ENCODE data around the gene C1orf146. TPM values are rescaled to one million over a fixed set of nuclear protein-coding genes. Genes with fewer than 3 reads are reported as not detected.
"Not testable (repeated sequence)": the region's sequence is repeated elsewhere in the genome, so short reads cannot be mapped to it uniquely, and the experiment has no call there.

Gene C1orf146
- total and polyA plus RNA-seq, 2 donors (not counting 1 experiment from before 2014, with no cell fraction given): not detected

- H3K4me2 ChIP-seq (replicated peaks; ENCODE audit: low read depth, low read length, poor library complexity, severe bottlenecking); H2AFZ ChIP-seq (ENCODE audit: insufficient read depth, low read depth, low read length, poor library complexity, severe bottlenecking); intact Hi-C loops (cut with micrococcal nuclease); H3K27ac ChIP-seq (ENCODE audit: low read length in 2 of 2); DNase-seq; H3K4me3 ChIP-seq (ENCODE audit: control extremely low read depth in 1 of 5, extremely low read depth in 1 of 5, insufficient read depth in 1 of 5, low read depth in 2 of 5, low read length in 4 of 5); H3K27me3 Mint-ChIP-seq; H3K9me3 Mint-ChIP-seq (ENCODE audit: insufficient read depth); H4K20me1 ChIP-seq (ENCODE audit: control insufficient read depth, insufficient read depth, low read length, poor library complexity, severe bottlenecking); H3K27me3 ChIP-seq (replicated peaks in 1 of 4; ENCODE audit: control extremely low read depth in 1 of 4, control insufficient read depth in 3 of 4, insufficient read depth in 4 of 4, low read length in 3 of 4); H3K4me1 ChIP-seq (ENCODE audit: control insufficient read depth in 2 of 2, insufficient read depth in 2 of 2, low read length in 2 of 2); H3K79me2 ChIP-seq (ENCODE audit: control insufficient read depth, insufficient read depth, low read length); H3K4me1 Mint-ChIP-seq; H3K4me3 Mint-ChIP-seq; POLR2A ChIA-PET; H3K9me3 ChIP-seq (ENCODE audit: control extremely low read depth in 1 of 3, control insufficient read depth in 2 of 3, insufficient read depth in 1 of 3, low read length in 2 of 3); H3K27ac Mint-ChIP-seq; CTCF ChIA-PET; H3K9ac ChIP-seq (ENCODE audit: low read length); ATAC-seq (ENCODE audit: low read depth): not testable (repeated sequence)
- WGBS (ENCODE audit: insufficient coverage): 100% methylated on average over 2 of the region's 2 CpGs
- peaks cover 0 to 25% of the 10 kb centered on the region in 2 experiments for H3K36me3 ChIP-seq (replicated peaks in 1 of 2; ENCODE audit: control extremely low read depth in 1 of 2, control insufficient read depth in 1 of 2, extremely low read depth in 1 of 2, insufficient read depth in 2 of 2, low read length in 1 of 2)
Observed at GRCh38 chr1:92281411-92281810, 63.7 kb downstream of the C1orf146 start.

DNA sequence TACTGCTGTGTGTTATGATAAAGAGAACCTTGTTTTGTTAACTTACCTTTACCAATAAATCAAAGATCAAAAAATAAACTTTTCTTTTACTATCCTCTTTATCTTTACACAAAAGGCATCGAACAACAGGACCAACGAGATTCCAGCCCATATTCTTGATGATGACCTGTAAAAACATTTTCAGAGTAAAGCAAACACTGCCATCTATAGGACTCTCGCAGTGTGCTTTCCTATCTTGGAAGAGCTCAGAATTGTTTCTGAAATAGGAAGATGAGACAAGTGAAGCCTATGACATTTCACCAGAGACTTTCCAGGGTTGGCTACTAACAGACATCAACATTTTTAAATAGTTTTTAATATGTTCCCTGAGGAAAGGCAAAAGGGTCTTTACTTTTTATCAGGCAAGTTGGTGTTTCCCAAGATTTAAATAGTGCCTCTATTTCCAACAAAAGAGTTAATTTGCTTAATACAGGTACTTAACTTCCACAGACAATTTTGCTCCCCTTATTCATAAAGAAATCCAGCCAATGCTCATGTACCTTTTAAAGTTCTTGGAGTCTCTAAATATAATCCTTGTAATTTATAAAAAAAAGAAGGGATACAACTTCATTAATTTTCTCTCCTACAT lies 73.8 kb downstream of the C1orf146 start:
- Histone ChIP-seq H3K79me2 (ENCODE audit: control insufficient read depth, insufficient read depth, low read length) (peaks cover 7% of the 10 kb centered on the region), H3K4me1 (ENCODE audit: control insufficient read depth in 2 of 2, insufficient read depth in 2 of 2, low read length in 2 of 2) (no peaks in the 10 kb centered on the region), H3K4me3 (ENCODE audit: control extremely low read depth in 1 of 5, extremely low read depth in 1 of 5, insufficient read depth in 1 of 5, low read depth in 2 of 5, low read length in 4 of 5) (no peak overlapping the region), H3K27me3 (replicated peaks in 1 of 4; ENCODE audit: control extremely low read depth in 1 of 4, control insufficient read depth in 3 of 4, insufficient read depth in 4 of 4, low read length in 3 of 4) (no peaks in the 10 kb centered on the region), H3K27ac (ENCODE audit: low read length in 2 of 2) (no peak overlapping the region), H3K4me2 (replicated peaks; ENCODE audit: low read depth, low read length, poor library complexity, severe bottlenecking) (no peak overlapping the region), H3K36me3 (replicated peaks in 1 of 2; ENCODE audit: control extremely low read depth in 1 of 2, control insufficient read depth in 1 of 2, extremely low read depth in 1 of 2, insufficient read depth in 2 of 2, low read length in 1 of 2) (peaks cover 5 to 30% of the 10 kb centered on the region in 2 experiments), H3K9ac (ENCODE audit: low read length) (no peak overlapping the region), H3K9me3 (ENCODE audit: control extremely low read depth in 1 of 3, control insufficient read depth in 2 of 3, insufficient read depth in 1 of 3, low read length in 2 of 3) (no peaks in the 10 kb centered on the region), H4K20me1 (ENCODE audit: control insufficient read depth, insufficient read depth, low read length, poor library complexity, severe bottlenecking) (no peaks in the 10 kb centered on the region), H2AFZ (ENCODE audit: insufficient read depth, low read depth, low read length, poor library complexity, severe bottlenecking) (no peak overlapping the region)
- POLR2A ChIA-PET: no interaction called here
- TF ChIP-seq, protein P1, sequence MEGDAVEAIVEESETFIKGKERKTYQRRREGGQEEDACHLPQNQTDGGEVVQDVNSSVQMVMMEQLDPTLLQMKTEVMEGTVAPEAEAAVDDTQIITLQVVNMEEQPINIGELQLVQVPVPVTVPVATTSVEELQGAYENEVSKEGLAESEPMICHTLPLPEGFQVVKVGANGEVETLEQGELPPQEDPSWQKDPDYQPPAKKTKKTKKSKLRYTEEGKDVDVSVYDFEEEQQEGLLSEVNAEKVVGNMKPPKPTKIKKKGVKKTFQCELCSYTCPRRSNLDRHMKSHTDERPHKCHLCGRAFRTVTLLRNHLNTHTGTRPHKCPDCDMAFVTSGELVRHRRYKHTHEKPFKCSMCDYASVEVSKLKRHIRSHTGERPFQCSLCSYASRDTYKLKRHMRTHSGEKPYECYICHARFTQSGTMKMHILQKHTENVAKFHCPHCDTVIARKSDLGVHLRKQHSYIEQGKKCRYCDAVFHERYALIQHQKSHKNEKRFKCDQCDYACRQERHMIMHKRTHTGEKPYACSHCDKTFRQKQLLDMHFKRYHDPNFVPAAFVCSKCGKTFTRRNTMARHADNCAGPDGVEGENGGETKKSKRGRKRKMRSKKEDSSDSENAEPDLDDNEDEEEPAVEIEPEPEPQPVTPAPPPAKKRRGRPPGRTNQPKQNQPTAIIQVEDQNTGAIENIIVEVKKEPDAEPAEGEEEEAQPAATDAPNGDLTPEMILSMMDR (IDR thresholded peaks at IDR 0.05): peak; percentile 52
- no peak for TF ChIP-seq EZH2 (IDR thresholded peaks at IDR 0.05; ENCODE audit: borderline replicate concordance, insufficient read depth, low read depth, low read length, poor library complexity, severe bottlenecking)
- no peaks in the 10 kb centered on the region for H3K9me3 Mint-ChIP-seq (ENCODE audit: insufficient read depth)
- WGBS (ENCODE audit: insufficient coverage): no CpG with 5 or more reads among the region's 3 CpGs
- H3K27ac Mint-ChIP-seq: no peak overlapping the region
- H3K4me3 Mint-ChIP-seq: no peak overlapping the region
- CTCF ChIA-PET: interaction anchor here (0.7 to 2.1 kb wide), 6 partner anchors 11 to 1007 kb away, joined by 3 to 11 read pairs (median 4); no protein-coding TSS in a partner anchor
- ATAC-seq (ENCODE audit: low read depth) (no peak), DNase-seq (peak; percentile 20)
- H3K27me3 Mint-ChIP-seq: no peaks in the 10 kb centered on the region
- intact Hi-C loops (cut with micrococcal nuclease): loop anchor here (2.0 kb wide), 1 partner anchor 1009 kb away; no protein-coding TSS in a partner anchor
- H3K4me1 Mint-ChIP-seq: peaks cover 4% of the 10 kb centered on the region

Other genes with a start within 250 kb of the C1orf146 start
- not detected in 2 replicates for gene EPHX4, start 187.9 kb upstream of the C1orf146 start, total RNA-seq
- gene EPHX4, start 187.9 kb upstream of the C1orf146 start, polyA plus RNA-seq: not detected in 2 replicates
- gene SETSIP, start 142.5 kb upstream of the C1orf146 start, total RNA-seq: not detected in 2 replicates
- not detected in 2 replicates for gene SETSIP, start 142.5 kb upstream of the C1orf146 start, polyA plus RNA-seq
- 1.9 and 2.1 TPM in 2 replicates for gene BTBD8, start 137.6 kb upstream of the C1orf146 start, total RNA-seq
- gene BTBD8, start 137.6 kb upstream of the C1orf146 start, polyA plus RNA-seq: 0.45 and 0.46 TPM in 2 replicates
- gene GLMN, start 81.1 kb downstream of the C1orf146 start, total RNA-seq: 13.6 and 15.7 TPM in 2 replicates
- 2.8 and 5.4 TPM in 2 replicates for gene GLMN, start 81.1 kb downstream of the C1orf146 start, polyA plus RNA-seq
- gene RPAP2, start 81.1 kb downstream of the C1orf146 start, total RNA-seq: 31.6 and 33.8 TPM in 2 replicates
- 4.4 and 6.3 TPM in 2 replicates for gene RPAP2, start 81.1 kb downstream of the C1orf146 start, polyA plus RNA-seq